Thoracic aorta (tissue), 2 donors: ENCODE data around the gene HDAC9. TPM values are rescaled to one million over a fixed set of nuclear protein-coding genes. Genes with fewer than 3 reads are reported as not detected.

Source experiments
- ATAC-seq: fragments of 150-250 bp; one replicate; pipeline ENCODE4 v1.8.0; 2017; ENCODE audit warnings: low read depth; ENCODE audit not compliant: insufficient number of reproducible peaks, low FRiP score
- DNase-seq: peaks from one replicate; pipeline ENCODE4 v3.0.0-alpha.2; 2020; ENCODE audit warnings: low spot score
- H3K27ac ChIP-seq, 2 donors: fragments of 200-600 bp; sonication (generic); 1 replicate in 1 of 2; 2 replicates in 1 of 2; pipeline ENCODE4 v1.5.1; 2016; ENCODE audit warnings: mild to moderate bottlenecking in 2 of 2, moderate library complexity in 2 of 2
- H3K27me3 ChIP-seq: fragments of 200-600 bp; sonication (generic); replicated peaks from 2 replicates; pipeline ENCODE4 v1.6.0; 2016; ENCODE audit warnings: mild to moderate bottlenecking; ENCODE audit not compliant: insufficient read depth
- H3K36me3 ChIP-seq: fragments of 200-600 bp; sonication (generic); one replicate; pipeline ENCODE4 v1.5.1; 2016
- H3K4me1 ChIP-seq, 2 donors: fragments of 200-600 bp; sonication (generic); 1 replicate in 1 of 2; 2 replicates in 1 of 2; pipeline versions ENCODE4 v1.5.1 to v1.6.0; 2016; ENCODE audit warnings: low read depth in 2 of 2, mild to moderate bottlenecking in 1 of 2; ENCODE audit not compliant: control insufficient read depth in 1 of 2
- H3K4me3 ChIP-seq: fragments of 200-600 bp; sonication (generic); 2 replicates; pipeline ENCODE4 v1.5.1; 2016; ENCODE audit warnings: mild to moderate bottlenecking
- H3K9me3 ChIP-seq: fragments of 200-600 bp; sonication (generic); 2 replicates; pipeline ENCODE4 v1.5.1; 2016
- total RNA-seq, 2 donors: library from RNA; depleted of rRNA; stranded (reverse); fragments of >200 nt; gene quantifications; one replicate each; pipeline versions ENCODE4 v1.1.0 to v1.2.3, GENCODE V29; 2016
- TF ChIP-seq, protein P1 (sequence below): fragments of 200-600 bp; sonication (generic); IDR thresholded peaks from one replicate; pipeline ENCODE4 v1.5.1; 2019; ENCODE audit warnings: antibody characterized with exemption

HDAC9 gene
- total RNA-seq, 2 donors from 2014 or later = 64.1 to 81.6 TPM

DNA sequence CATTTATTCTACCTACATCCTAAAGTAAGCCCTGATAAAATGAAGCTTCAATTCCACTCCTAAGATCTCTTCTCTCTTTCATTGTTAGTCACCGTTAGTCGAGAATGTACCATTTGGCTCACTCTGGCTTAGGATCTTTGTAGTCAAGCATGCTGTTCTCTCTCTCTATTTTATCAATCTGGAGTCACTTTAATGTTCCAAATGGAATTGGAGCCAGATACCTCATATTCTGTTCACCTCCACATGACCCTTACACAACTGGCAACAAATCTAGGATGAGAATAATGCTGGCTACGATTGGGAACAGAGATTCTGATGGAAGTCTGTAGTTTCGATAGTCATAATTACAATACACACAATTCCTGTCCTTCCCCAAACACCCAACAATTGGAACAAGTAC is 408.1 kb downstream of the HDAC9 start:
- Histone ChIP-seq H3K27ac (no peak overlapping the region), H3K9me3 (no peaks in the 10 kb centered on the region), H3K27me3 (no peaks in the 10 kb centered on the region), H3K36me3 (no peaks in the 10 kb centered on the region), H3K4me1 (peaks cover 12 to 19% of the 10 kb centered on the region in 2 donors), H3K4me3 (no peak overlapping the region)
- TF ChIP-seq, protein P1, sequence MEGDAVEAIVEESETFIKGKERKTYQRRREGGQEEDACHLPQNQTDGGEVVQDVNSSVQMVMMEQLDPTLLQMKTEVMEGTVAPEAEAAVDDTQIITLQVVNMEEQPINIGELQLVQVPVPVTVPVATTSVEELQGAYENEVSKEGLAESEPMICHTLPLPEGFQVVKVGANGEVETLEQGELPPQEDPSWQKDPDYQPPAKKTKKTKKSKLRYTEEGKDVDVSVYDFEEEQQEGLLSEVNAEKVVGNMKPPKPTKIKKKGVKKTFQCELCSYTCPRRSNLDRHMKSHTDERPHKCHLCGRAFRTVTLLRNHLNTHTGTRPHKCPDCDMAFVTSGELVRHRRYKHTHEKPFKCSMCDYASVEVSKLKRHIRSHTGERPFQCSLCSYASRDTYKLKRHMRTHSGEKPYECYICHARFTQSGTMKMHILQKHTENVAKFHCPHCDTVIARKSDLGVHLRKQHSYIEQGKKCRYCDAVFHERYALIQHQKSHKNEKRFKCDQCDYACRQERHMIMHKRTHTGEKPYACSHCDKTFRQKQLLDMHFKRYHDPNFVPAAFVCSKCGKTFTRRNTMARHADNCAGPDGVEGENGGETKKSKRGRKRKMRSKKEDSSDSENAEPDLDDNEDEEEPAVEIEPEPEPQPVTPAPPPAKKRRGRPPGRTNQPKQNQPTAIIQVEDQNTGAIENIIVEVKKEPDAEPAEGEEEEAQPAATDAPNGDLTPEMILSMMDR = no peak
- ATAC-seq = no peak
- DNase-seq = no peak

DNA sequence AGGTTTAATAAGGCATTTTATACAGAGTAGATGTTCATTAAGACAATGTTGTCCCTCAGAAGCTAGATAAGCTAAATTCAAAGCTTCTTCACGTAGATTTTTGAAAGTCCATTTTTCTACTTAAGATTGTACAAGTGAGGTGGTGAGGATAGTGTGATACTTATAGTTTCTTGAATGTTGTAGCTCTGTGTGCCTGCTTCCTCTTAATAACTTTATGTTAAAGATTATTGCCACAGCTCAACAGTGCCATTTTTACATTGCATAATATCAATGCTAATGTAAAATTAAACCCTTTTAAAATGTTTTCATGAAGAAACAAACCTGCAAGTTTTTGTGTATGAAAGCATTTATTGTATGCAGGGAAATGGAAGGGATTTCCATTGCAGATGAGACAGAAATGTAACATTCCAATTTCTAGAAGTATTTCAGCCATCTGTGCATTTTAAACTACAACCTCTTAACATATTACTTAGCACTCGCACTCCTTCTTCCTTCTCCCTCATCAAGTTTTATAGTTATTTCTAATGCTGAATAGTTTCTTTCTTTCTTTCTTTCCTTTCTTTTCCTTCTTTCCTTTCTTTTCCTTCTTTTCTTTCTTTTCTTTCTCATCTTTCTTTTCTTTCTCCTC is 409.9 kb downstream of the HDAC9 start:
- TF ChIP-seq, protein P1 = no peak
- ATAC-seq = no peak
- no peak overlapping the region for H3K27ac ChIP-seq
- no peak overlapping the region for H3K4me3 ChIP-seq
- H3K9me3 ChIP-seq = no peaks in the 10 kb centered on the region
- H3K4me1 ChIP-seq = peaks cover 12 to 17% of the 10 kb centered on the region in 2 donors
- no peak for DNase-seq
- no peaks in the 10 kb centered on the region for H3K27me3 ChIP-seq
- no peaks in the 10 kb centered on the region for H3K36me3 ChIP-seq

DNA sequence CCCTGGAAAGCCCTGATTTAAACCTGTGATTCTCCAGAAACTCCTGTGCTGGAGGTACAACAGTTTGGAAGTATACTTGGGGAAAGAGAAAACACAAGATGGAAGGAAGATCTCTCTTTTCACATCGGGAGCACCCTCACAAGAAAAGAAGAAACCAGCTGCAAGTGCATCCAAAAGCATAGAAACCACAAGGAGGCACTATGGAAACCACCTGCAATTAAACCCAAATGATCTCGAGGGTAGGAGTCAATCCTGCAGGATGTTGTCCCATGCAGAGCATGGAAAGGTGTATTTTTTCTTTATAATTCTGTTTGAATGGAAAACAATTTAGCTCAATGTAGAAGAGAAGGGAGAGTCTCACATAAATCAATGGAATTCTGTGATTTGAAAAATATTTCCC is 411.4 kb downstream of the HDAC9 start:
- ATAC-seq = no peak
- TF ChIP-seq, protein P1 = no peak
- H3K36me3 ChIP-seq = no peaks in the 10 kb centered on the region

GRCh38 chr7:18913106-18913505 is 417.6 kb downstream of the HDAC9 start:
- no peak for DNase-seq
- TF ChIP-seq, protein P1 = no peak

More for the DNA sequence above, 411.4 kb downstream of the HDAC9 start:
- DNase-seq = no peak
- H3K27me3 ChIP-seq = no peaks in the 10 kb centered on the region
- peaks cover 6 to 12% of the 10 kb centered on the region in 2 donors for H3K4me1 ChIP-seq
- H3K4me3 ChIP-seq = no peak overlapping the region
- H3K27ac ChIP-seq = no peak overlapping the region
- H3K9me3 ChIP-seq = no peaks in the 10 kb centered on the region

DNA sequence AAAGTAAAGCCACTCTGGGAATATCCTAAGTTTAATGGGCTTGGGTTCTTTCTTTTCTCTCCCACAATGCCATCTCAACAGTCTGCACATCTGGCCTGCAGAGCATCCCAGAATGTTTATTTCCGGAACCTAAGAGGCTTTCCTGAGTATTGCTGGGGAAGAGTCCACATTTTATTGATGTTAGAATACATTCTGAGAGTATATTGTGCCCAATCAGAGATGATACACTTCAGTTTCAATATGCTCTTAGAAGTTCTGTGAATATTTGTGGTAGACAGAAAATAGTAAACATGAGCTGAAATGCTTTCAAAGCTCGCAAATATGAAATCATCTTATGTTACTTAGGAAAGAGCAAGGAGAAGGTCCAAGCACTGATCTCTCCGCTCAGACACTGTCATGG is 421.3 kb downstream of the HDAC9 start:
- TF ChIP-seq, protein P1 = no peak
- no peak overlapping the region for H3K27ac ChIP-seq
- no peak for DNase-seq
- H3K27me3 ChIP-seq = no peaks in the 10 kb centered on the region
- ATAC-seq = no peak
- H3K4me1 ChIP-seq = no peaks in the 10 kb centered on the region
- H3K4me3 ChIP-seq = no peak overlapping the region
- H3K36me3 ChIP-seq = no peaks in the 10 kb centered on the region
- peaks cover 3% of the 10 kb centered on the region for H3K9me3 ChIP-seq

More at GRCh38 chr7:18913106-18913505, 417.6 kb downstream of the HDAC9 start:
- no peak overlapping the region for H3K4me3 ChIP-seq
- H3K27me3 ChIP-seq = no peaks in the 10 kb centered on the region
- H3K9me3 ChIP-seq = no peaks in the 10 kb centered on the region
- no peak overlapping the region for H3K27ac ChIP-seq
- no peaks in the 10 kb centered on the region for H3K36me3 ChIP-seq
- ATAC-seq = no peak
- no peaks in the 10 kb centered on the region for H3K4me1 ChIP-seq
